Stimulated activated naive CD8-positive, alpha-beta T cell treated with anti-CD3 and anti-CD28 coated beads, Interleukin-15, amount 100 ng/mL, for 72 hours (primary cell): Measurements from ENCODE around the gene ADAM19.
A peak's percentile ranks its signal among the peaks of the same experiment; 100 is the strongest.

Source experiments
- ATAC-seq: fragments of 150-1000 bp; cut with Tn5 transposase; 2 replicates; pipeline ENCODE4 v1.10.0; 2021; ENCODE audit warnings: mild to moderate bottlenecking, moderate library complexity
- DNase-seq, 2 donors: peaks; one replicate each; pipeline ENCODE4 v3.0.0; 2021 to 2022
- H3K27ac Mint-ChIP-seq, 2 donors: one replicate each; pipeline ENCODE4 v1.8.0; 2022; ENCODE audit warnings: mild to moderate bottlenecking in 2 of 2, mixed read lengths in 2 of 2, moderate library complexity in 2 of 2
- H3K27me3 Mint-ChIP-seq: one replicate; pipeline ENCODE4 v1.8.0; 2022; ENCODE audit warnings: mixed read lengths
- H3K4me1 Mint-ChIP-seq: one replicate; pipeline ENCODE4 v1.8.0; 2022; ENCODE audit warnings: mild to moderate bottlenecking, mixed read lengths
- H3K4me3 Mint-ChIP-seq, 2 donors: one replicate each; pipeline ENCODE4 v1.8.0; 2022; ENCODE audit warnings: mild to moderate bottlenecking in 2 of 2, mixed read lengths in 2 of 2, moderate library complexity in 1 of 2
- H3K9me3 Mint-ChIP-seq, 2 donors: one replicate each; pipeline ENCODE4 v1.8.0; 2022; ENCODE audit warnings: mixed read lengths in 2 of 2

ADAM19 gene

GRCh38 chr5:157545610-157546310, 29.8 kb downstream of the ADAM19 start:
- ATAC-seq (no peak), DNase-seq (no peak)
- H3K9me3 Mint-ChIP-seq = no peaks in the 10 kb centered on the region
- H3K4me1 Mint-ChIP-seq = peaks cover 11% of the 10 kb centered on the region
- H3K4me3 Mint-ChIP-seq = no peak overlapping the region
- H3K27me3 Mint-ChIP-seq = peaks cover 12% of the 10 kb centered on the region
- no peak overlapping the region for H3K27ac Mint-ChIP-seq

- Mint-ChIP-seq H3K4me1 (peaks cover 18% of the 10 kb centered on the region), H3K9me3 (no peaks in the 10 kb centered on the region), H3K27me3 (peaks cover 10% of the 10 kb centered on the region), H3K4me3 (no peak overlapping the region), H3K27ac (peak overlapping the region in 1 of 2 donors; percentile 37)
- ATAC-seq = no peak
- DNase-seq = no peak
Observed at GRCh38 chr5:157544623-157544989, 31.0 kb downstream of the ADAM19 start.

GRCh38 chr5:157543825-157544622, 31.6 kb downstream of the ADAM19 start:
- Mint-ChIP-seq H3K27ac (peak overlapping the region in 1 of 2 donors; percentile 37), H3K4me1 (peaks cover 18% of the 10 kb centered on the region), H3K27me3 (peaks cover 4% of the 10 kb centered on the region), H3K9me3 (no peaks in the 10 kb centered on the region), H3K4me3 (no peak overlapping the region)
- ATAC-seq (no peak), DNase-seq (no peak)

- Mint-ChIP-seq H3K4me1 (peaks cover 22% of the 10 kb centered on the region), H3K4me3 (no peak overlapping the region), H3K27ac (no peak overlapping the region), H3K9me3 (no peaks in the 10 kb centered on the region), H3K27me3 (no peaks in the 10 kb centered on the region)
- no peak for DNase-seq
- no peak for ATAC-seq
Observed at GRCh38 chr5:157542282-157543000, 33.1 kb downstream of the ADAM19 start.

- no peak for DNase-seq
- Mint-ChIP-seq H3K4me1 (peaks cover 22% of the 10 kb centered on the region), H3K27ac (no peak overlapping the region), H3K27me3 (no peaks in the 10 kb centered on the region), H3K4me3 (no peak overlapping the region), H3K9me3 (no peaks in the 10 kb centered on the region)
- no peak for ATAC-seq
Observed at GRCh38 chr5:157541447-157542118, 34.0 kb downstream of the ADAM19 start.

- Mint-ChIP-seq H3K4me1 (peaks cover 22% of the 10 kb centered on the region), H3K4me3 (peak overlapping the region in 1 of 2 donors; percentile 55), H3K27ac (peak overlapping the region; percentile 1 to 50), H3K9me3 (no peaks in the 10 kb centered on the region), H3K27me3 (no peaks in the 10 kb centered on the region)
- DNase-seq = peak; percentile 21 to 47
- ATAC-seq = peak; percentile 96
Observed at GRCh38 chr5:157540707-157541446, 34.7 kb downstream of the ADAM19 start.

- no peak for ATAC-seq
- Mint-ChIP-seq H3K4me1 (peaks cover 22% of the 10 kb centered on the region), H3K27ac (no peak overlapping the region), H3K9me3 (no peaks in the 10 kb centered on the region), H3K27me3 (peaks cover 6% of the 10 kb centered on the region), H3K4me3 (no peak overlapping the region)
- DNase-seq = no peak
Observed at GRCh38 chr5:157540124-157540523, 35.5 kb downstream of the ADAM19 start.

- no peak overlapping the region for H3K4me3 Mint-ChIP-seq
- no peak overlapping the region for H3K27ac Mint-ChIP-seq
Observed at GRCh38 chr5:157539503-157540022, 36.0 kb downstream of the ADAM19 start.

GRCh38 chr5:157538311-157538710, 37.3 kb downstream of the ADAM19 start:
- Mint-ChIP-seq H3K4me1 (peaks cover 22% of the 10 kb centered on the region), H3K9me3 (no peaks in the 10 kb centered on the region), H3K27me3 (peaks cover 6% of the 10 kb centered on the region), H3K4me3 (no peak overlapping the region), H3K27ac (no peak overlapping the region)
- ATAC-seq = no peak
- no peak for DNase-seq

More at GRCh38 chr5:157539503-157540022, 36.0 kb downstream of the ADAM19 start:
- ATAC-seq (no peak), DNase-seq (no peak)
- Mint-ChIP-seq H3K4me1 (peaks cover 22% of the 10 kb centered on the region), H3K9me3 (no peaks in the 10 kb centered on the region), H3K27me3 (peaks cover 6% of the 10 kb centered on the region)

- Mint-ChIP-seq H3K4me3 (no peak overlapping the region), H3K27me3 (peaks cover 18% of the 10 kb centered on the region), H3K9me3 (no peaks in the 10 kb centered on the region), H3K4me1 (peaks cover 6% of the 10 kb centered on the region), H3K27ac (no peak overlapping the region)
- DNase-seq (no peak), ATAC-seq (no peak)
Observed at GRCh38 chr5:157535042-157535865, 40.3 kb downstream of the ADAM19 start.

GRCh38 chr5:157533011-157533481, 42.5 kb downstream of the ADAM19 start:
- no peak for ATAC-seq
- Mint-ChIP-seq H3K27ac (no peak overlapping the region), H3K4me1 (peaks cover 4% of the 10 kb centered on the region), H3K9me3 (no peaks in the 10 kb centered on the region), H3K27me3 (peaks cover 33% of the 10 kb centered on the region), H3K4me3 (no peak overlapping the region)
- DNase-seq = no peak

GRCh38 chr5:157532022-157532421, 43.6 kb downstream of the ADAM19 start:
- H3K4me1 Mint-ChIP-seq = no peaks in the 10 kb centered on the region
- no peak overlapping the region for H3K27ac Mint-ChIP-seq
- DNase-seq (no peak), ATAC-seq (no peak)
- H3K4me3 Mint-ChIP-seq = no peak overlapping the region
- peaks cover 37% of the 10 kb centered on the region for H3K27me3 Mint-ChIP-seq
- H3K9me3 Mint-ChIP-seq = no peaks in the 10 kb centered on the region

GRCh38 chr5:157530226-157530972, 45.2 kb downstream of the ADAM19 start:
- Mint-ChIP-seq H3K4me3 (no peak overlapping the region), H3K27me3 (peaks cover 35% of the 10 kb centered on the region), H3K27ac (no peak overlapping the region), H3K4me1 (no peaks in the 10 kb centered on the region), H3K9me3 (no peaks in the 10 kb centered on the region)
- DNase-seq (no peak), ATAC-seq (no peak)
